Esophagus mucosa (tissue), 1 donor: ENCODE data around the gene BBS7. TPM values are rescaled to one million over a fixed set of nuclear protein-coding genes. Genes with fewer than 3 reads are reported as not detected.

Source experiments
- ATAC-seq: fragments of 200-7000 bp; cut with Tn5 transposase; one replicate; pipeline ENCODE4 v1.9.1; 2020
- total RNA-seq: library from RNA; stranded (reverse); gene quantifications from one replicate; pipeline ENCODE4 v1.2.4, GENCODE V29; 2023
- donor health status: DM: yes; HTN: yes; CAD: no.

The BBS7 gene
- total RNA-seq, 1 donor from 2014 or later = 8.6 TPM

GRCh38 chr4:121824171-121824527 lies 46.1 kb downstream of the BBS7 start:
- ATAC-seq = no peak

GRCh38 chr4:121823505-121824170 lies 46.6 kb downstream of the BBS7 start, which contains the start of gene CCNA2:
TSS of gene CCNA2 (minus strand) at chr4:121823883. CDS start at chr4:121823628, 255 bp downstream.
- peak; percentile 100 for ATAC-seq

- ATAC-seq = peak; percentile 25
Observed at GRCh38 chr4:121822796-121823504, 47.3 kb downstream of the BBS7 start.

- ATAC-seq = no peak
Observed at GRCh38 chr4:121822047-121822446, 48.2 kb downstream of the BBS7 start.

- ATAC-seq = no peak
Observed at GRCh38 chr4:121819216-121819965, 50.9 kb downstream of the BBS7 start.

GRCh38 chr4:121818215-121818614 lies 52.1 kb downstream of the BBS7 start:
- no peak for ATAC-seq

GRCh38 chr4:121817701-121818100 lies 52.6 kb downstream of the BBS7 start:
- ATAC-seq = no peak

GRCh38 chr4:121817006-121817405 lies 53.3 kb downstream of the BBS7 start:
- ATAC-seq = no peak

GRCh38 chr4:121814756-121815155 lies 55.5 kb downstream of the BBS7 start:
- no peak for ATAC-seq

- ATAC-seq = no peak
Observed at GRCh38 chr4:121811122-121811521, 59.2 kb downstream of the BBS7 start.

GRCh38 chr4:121806411-121806810 lies 63.9 kb downstream of the BBS7 start:
- ATAC-seq = no peak

- ATAC-seq = no peak
Observed at GRCh38 chr4:121801715-121802075, 68.6 kb downstream of the BBS7 start.

- ATAC-seq = peak; percentile 95
Observed at GRCh38 chr4:121800961-121801714, 69.1 kb downstream of the BBS7 start, which contains the start of gene EXOSC9. TSS of gene EXOSC9 (plus strand) at chr4:121801323. CDS start at chr4:121801425, 102 bp downstream.

- no peak for ATAC-seq
Observed at GRCh38 chr4:121800638-121800960, 69.7 kb downstream of the BBS7 start.

- no peak for ATAC-seq
Observed at GRCh38 chr4:121799867-121800501, 70.3 kb downstream of the BBS7 start.

GRCh38 chr4:121799208-121799823 lies 71.0 kb downstream of the BBS7 start:
- ATAC-seq = no peak

GRCh38 chr4:121796283-121796682 lies 74.0 kb downstream of the BBS7 start:
- no peak for ATAC-seq

- ATAC-seq = no peak
Observed at GRCh38 chr4:121794505-121795188, 75.6 kb downstream of the BBS7 start.

GRCh38 chr4:121792966-121793365 lies 77.3 kb downstream of the BBS7 start:
- ATAC-seq = no peak

GRCh38 chr4:121791481-121791880 lies 78.8 kb downstream of the BBS7 start:
- ATAC-seq = no peak

- no peak for ATAC-seq
Observed at GRCh38 chr4:121790976-121791375, 79.3 kb downstream of the BBS7 start.
